NCI-H128 (cell line): ENCODE data around the gene MRPS25.
"Not testable (repeated sequence)": the region's sequence is repeated elsewhere in the genome, so short reads cannot be mapped to it uniquely, and the experiment has no call there.

Experiments used
- DNase-seq: peaks from one replicate; lab custom pipeline; 2025; ENCODE audit not compliant: unreplicated experiment; lab: John Stamatoyannopoulos, UW

MRPS25 gene

GRCh38 chr3:15044326-15044725 is 20.8 kb downstream of the MRPS25 start:
- no peak for DNase-seq

- DNase-seq: no peak
Measured at GRCh38 chr3:15043408-15044171, 21.5 kb downstream of the MRPS25 start.

GRCh38 chr3:15042936-15043335 is 22.2 kb downstream of the MRPS25 start:
- no peak for DNase-seq

- DNase-seq: no peak
Measured at GRCh38 chr3:15041950-15042349, 23.2 kb downstream of the MRPS25 start.

DNA sequence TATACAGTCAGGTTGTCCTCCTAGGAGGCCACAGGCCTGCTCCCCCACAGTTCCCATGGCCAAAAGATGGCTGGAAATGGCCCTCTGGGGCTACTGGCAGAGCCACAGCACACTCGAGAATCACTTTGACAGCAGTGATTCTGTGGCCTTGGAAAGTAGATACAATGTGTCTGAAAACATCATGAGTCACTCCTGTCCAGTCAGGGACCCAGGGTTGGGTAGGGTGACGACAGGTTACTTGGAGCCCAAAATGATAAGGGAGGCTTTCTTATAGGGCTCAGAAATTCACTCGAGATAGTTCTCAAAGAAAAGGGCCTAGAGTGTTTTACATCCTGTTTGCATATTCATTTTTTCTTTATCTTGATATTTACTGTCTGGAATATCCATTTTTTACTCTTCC is 24.3 kb downstream of the MRPS25 start:
- DNase-seq: no peak

DNA sequence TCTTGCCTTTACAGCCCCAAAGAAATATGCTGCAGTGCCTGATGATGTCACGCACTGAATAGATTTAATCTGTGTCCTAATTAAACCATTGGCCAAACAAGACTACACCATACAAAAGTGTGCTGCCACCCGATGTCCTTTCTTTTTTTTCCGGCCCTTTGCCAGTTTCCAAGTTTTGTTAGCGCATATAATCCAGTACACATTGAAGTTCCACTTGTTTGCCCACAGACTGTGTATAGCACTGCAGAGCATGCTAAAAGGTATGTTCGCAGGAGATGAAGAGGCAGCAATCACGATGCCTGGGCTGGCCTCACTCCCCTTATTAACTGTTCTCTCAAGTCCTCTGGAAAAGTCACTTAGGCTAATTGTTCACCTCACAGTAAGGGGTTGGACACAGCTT is 26.8 kb downstream of the MRPS25 start:
- DNase-seq: no peak

GRCh38 chr3:15033103-15033502 is 32.0 kb downstream of the MRPS25 start:
- no peak for DNase-seq

DNA sequence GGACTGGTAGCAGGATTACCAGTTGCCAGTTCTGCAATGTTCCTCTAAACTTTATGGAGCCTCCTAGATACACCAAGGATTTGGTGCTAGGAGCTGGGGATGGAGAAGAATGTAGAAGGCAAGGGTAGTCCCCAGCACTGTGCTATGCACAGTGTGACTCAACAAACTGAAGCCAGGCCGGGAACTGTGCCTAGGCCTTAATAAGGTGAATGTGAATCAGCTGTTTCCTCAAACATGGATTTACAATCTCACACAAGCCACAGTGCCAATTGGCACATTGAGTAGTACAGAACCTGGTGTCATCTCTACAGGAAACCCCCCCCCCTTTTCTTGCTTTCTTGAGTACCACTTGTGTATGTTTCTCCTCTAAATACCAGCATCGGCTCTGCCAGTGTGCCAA is 32.5 kb downstream of the MRPS25 start:
- DNase-seq: no peak

DNA sequence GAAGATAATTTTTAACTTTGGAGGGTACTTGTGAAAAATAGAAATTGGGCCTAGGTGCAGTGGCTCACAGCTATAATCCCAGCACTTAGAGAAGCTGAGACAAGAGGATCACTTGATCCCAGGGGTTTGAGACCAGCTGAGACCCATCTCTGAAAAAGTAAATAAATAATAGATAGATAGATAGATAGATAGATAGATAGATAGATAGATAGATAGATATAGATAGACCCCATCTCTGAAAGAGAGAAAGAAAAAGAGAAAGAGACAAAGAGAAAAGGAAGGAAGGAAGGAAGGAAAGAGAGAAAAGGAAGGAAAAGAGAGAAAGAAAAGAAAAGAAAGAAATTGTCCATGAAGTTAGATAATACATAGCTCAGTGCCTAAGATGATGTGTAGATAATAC is 35.5 kb downstream of the MRPS25 start:
- no peak for DNase-seq

DNA sequence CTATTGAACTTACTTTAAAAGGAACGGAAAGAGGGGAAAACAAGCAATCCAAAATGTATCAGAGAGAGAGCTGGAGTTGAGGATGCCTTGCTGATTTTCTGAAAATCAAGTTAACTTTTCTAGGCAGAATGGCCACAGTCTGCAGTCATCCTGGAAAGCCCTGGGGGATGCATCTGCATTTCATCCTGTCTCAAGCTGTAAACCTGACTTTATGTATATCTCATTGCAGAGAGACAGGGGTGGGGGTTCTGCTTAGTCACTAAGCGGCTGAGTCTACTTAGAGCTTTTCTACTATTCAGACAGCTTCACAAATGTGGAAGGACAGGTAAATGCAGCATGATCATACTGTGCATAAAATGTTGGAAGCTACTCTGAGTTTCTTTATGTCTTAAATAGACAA is 41.4 kb downstream of the MRPS25 start:
- no peak for DNase-seq

DNA sequence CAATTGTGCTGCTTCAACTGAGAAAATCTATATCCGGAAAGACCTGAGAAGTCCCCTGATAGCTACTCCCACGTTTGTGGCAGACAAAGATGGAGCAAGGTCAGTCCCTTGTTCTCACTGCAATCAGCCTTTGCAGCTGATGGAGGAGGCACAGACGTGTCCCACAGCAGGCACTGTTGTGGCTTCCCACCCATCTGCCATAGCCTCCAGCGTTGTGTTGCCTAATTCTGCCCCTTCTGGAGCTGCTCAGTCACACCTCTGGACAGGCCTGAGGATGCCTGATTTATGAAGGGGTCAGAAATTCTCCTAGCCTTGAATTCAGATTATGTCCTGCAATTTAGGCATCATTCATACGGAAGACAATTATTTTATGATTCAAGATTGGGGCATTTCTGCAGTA is 41.9 kb downstream of the MRPS25 start:
- DNase-seq: no peak

DNA sequence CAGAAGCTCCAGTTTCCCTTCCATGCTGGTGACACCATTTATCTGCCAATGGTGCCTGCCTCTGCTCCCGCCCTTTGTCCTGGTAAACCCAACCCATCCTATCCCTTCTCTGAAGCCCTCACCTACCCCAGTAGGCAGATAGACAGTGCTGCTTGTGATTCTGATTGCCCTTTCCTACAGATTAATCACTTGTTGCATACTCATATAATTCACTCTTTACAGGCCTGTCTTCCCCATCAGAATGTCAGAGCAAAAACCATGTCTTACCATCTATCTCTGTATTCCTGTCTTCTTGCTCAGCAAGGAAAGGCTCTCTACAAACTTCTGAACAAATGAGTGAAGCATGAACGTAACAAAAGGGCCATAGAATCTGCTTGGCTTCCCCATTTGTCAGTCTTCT is 47.9 kb downstream of the MRPS25 start:
- no peak for DNase-seq

- no peak for DNase-seq
Measured at GRCh38 chr3:15015456-15015855, 49.7 kb downstream of the MRPS25 start.

- no peak for DNase-seq
Measured at GRCh38 chr3:15014606-15015328, 50.3 kb downstream of the MRPS25 start.

- no peak for DNase-seq
Measured at GRCh38 chr3:15011174-15011573, 53.9 kb downstream of the MRPS25 start.

GRCh38 chr3:15010664-15011063 is 54.5 kb downstream of the MRPS25 start:
- DNase-seq: no peak

DNA sequence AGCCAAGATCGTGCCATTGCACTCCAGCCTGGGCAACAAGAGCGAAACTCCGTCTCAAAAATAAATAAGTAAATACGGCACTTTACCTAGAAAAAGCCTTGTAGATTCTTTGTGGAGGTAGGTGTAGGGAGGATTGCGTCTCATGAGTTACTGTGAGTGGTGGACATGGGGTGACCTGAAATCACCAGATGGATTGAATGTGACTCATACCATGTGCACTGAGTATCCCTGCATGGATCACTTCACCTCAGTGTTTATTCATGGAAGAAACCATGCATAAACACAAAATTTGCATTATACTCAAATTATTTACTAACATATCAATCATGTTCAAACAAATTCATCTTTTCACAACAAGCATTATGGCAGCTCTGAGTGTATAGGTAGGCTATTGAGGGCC is 55.9 kb downstream of the MRPS25 start:
- no peak for DNase-seq

DNA sequence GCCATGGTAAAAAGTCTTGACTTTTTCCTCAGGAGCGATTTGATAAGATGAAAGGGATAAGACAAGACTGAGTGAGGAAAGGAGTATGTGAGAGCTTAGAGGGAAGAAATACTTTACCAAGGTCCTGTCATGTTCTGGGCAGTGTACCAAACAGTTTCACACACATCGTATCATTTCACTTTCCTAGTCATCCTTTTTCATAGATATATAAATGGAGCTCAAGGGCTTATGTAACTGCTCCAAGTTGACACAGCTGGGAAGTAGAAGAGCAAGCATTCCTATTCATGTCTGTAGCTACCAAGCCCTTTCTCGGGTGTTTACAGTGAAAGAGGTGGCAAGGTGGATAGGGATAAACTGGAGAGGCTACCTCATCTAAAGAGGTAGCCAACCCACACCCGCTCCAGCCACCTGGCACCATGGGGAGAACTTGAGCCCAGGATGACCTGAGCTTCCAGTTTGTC is 57.4 kb downstream of the MRPS25 start:
- no peak for DNase-seq

GRCh38 chr3:14999182-14999581 is 65.9 kb downstream of the MRPS25 start:
- not testable (repeated sequence) for DNase-seq
